Epithelial cell of prostate (primary cell): Measurements from ENCODE around the gene FAM167B.
"Not testable (repeated sequence)": the region's sequence is repeated elsewhere in the genome, so short reads cannot be mapped to it uniquely, and the experiment has no call there.

Experiments used
- DNase-seq: peaks from one replicate; pipeline ENCODE4 v3.0.0-alpha.2; 2011; ENCODE audit warnings: low read depth, low spot score
- H3K27ac ChIP-seq: fragments of 450-650 bp; 2 replicates; pipeline ENCODE4 v1.5.1; 2017; ENCODE audit warnings: mild to moderate bottlenecking

The FAM167B gene

GRCh38 chr1:32255072-32256071 lies 8.3 kb downstream of the FAM167B start:
- DNase-seq: no peak
- no peak overlapping the region for H3K27ac ChIP-seq

- DNase-seq: no peak
- no peak overlapping the region for H3K27ac ChIP-seq
Observed at GRCh38 chr1:32256473-32257226, 9.6 kb downstream of the FAM167B start.

- H3K27ac ChIP-seq: no peak overlapping the region
- no peak for DNase-seq
Observed at GRCh38 chr1:32257227-32257508, 10.1 kb downstream of the FAM167B start.

GRCh38 chr1:32263236-32263593 lies 16.2 kb downstream of the FAM167B start:
- DNase-seq, H3K27ac ChIP-seq: not testable (repeated sequence)

GRCh38 chr1:32263744-32264143 lies 16.7 kb downstream of the FAM167B start:
- H3K27ac ChIP-seq: no peak overlapping the region
- no peak for DNase-seq

- H3K27ac ChIP-seq: no peak overlapping the region
- no peak for DNase-seq
Observed at GRCh38 chr1:32265846-32266245, 18.8 kb downstream of the FAM167B start.

GRCh38 chr1:32266921-32267591 lies 20.0 kb downstream of the FAM167B start:
- no peak overlapping the region for H3K27ac ChIP-seq
- DNase-seq: no peak

GRCh38 chr1:32269744-32270143 lies 22.7 kb downstream of the FAM167B start:
- no peak overlapping the region for H3K27ac ChIP-seq
- no peak for DNase-seq

- H3K27ac ChIP-seq: no peak overlapping the region
- no peak for DNase-seq
Observed at GRCh38 chr1:32272557-32273390, 25.8 kb downstream of the FAM167B start.

GRCh38 chr1:32273391-32274208 lies 26.6 kb downstream of the FAM167B start:
- H3K27ac ChIP-seq: no peak overlapping the region

GRCh38 chr1:32274646-32275340 lies 27.8 kb downstream of the FAM167B start:
- no peak for DNase-seq
- H3K27ac ChIP-seq: no peak overlapping the region

More at GRCh38 chr1:32273391-32274208, 26.6 kb downstream of the FAM167B start:
- DNase-seq: no peak

- no peak for DNase-seq
Observed at GRCh38 chr1:32275424-32275823, 28.4 kb downstream of the FAM167B start.

GRCh38 chr1:32276032-32276782 lies 29.2 kb downstream of the FAM167B start:
- no peak overlapping the region for H3K27ac ChIP-seq
- no peak for DNase-seq

More at GRCh38 chr1:32275424-32275823, 28.4 kb downstream of the FAM167B start:
- H3K27ac ChIP-seq: no peak overlapping the region

GRCh38 chr1:32284777-32285176 lies 37.8 kb downstream of the FAM167B start:
- not testable (repeated sequence) for H3K27ac ChIP-seq, DNase-seq

GRCh38 chr1:32285658-32286057 lies 38.6 kb downstream of the FAM167B start:
- no peak overlapping the region for H3K27ac ChIP-seq
- no peak for DNase-seq

- no peak overlapping the region for H3K27ac ChIP-seq
- DNase-seq: no peak
Observed at GRCh38 chr1:32286763-32287162, 39.7 kb downstream of the FAM167B start.

- peak; percentile 24 for DNase-seq
- H3K27ac ChIP-seq: peak overlapping the region; percentile 93
Observed at GRCh38 chr1:32289256-32289655, 42.2 kb downstream of the FAM167B start.
